Measurements from ENCODE around the gene FBXL16. TPM values are rescaled to one million over a fixed set of nuclear protein-coding genes. Genes with fewer than 3 reads are reported as not detected.
A peak's percentile ranks its signal among the peaks of the same experiment; 100 is the strongest.

FBXL16 gene
- total RNA-seq, 1 donor from 2014 or later: 5.8 TPM

GRCh38 chr16:676565-676902 lies 29.1 kb downstream of the FBXL16 start:
- Mint-ChIP-seq H3K27me3 (ENCODE audit: low read depth) (peaks cover 4% of the 10 kb centered on the region), H3K27ac (no peak overlapping the region), H3K4me1 (ENCODE audit: low read depth) (peaks cover 8% of the 10 kb centered on the region), H3K36me3 (ENCODE audit: low read depth) (peaks cover 10% of the 10 kb centered on the region), H3K4me3 (ENCODE audit: low read depth) (no peak overlapping the region), H3K9me3 (no peaks in the 10 kb centered on the region)
- intact Hi-C loops (cut with micrococcal nuclease): no loop called here
- DNase-seq (ENCODE audit: low spot score): no peak

- Mint-ChIP-seq H3K4me3 (ENCODE audit: low read depth) (no peak overlapping the region), H3K27ac (no peak overlapping the region), H3K4me1 (ENCODE audit: low read depth) (peaks cover 4% of the 10 kb centered on the region), H3K36me3 (ENCODE audit: low read depth) (peaks cover 7% of the 10 kb centered on the region), H3K9me3 (no peaks in the 10 kb centered on the region), H3K27me3 (ENCODE audit: low read depth) (peaks cover 4% of the 10 kb centered on the region)
- DNase-seq (ENCODE audit: low spot score): no peak
- intact Hi-C loops (cut with micrococcal nuclease): no loop called here
These were observed 29.6 kb downstream of the FBXL16 start for GRCh38 chr16:675884-676564.

GRCh38 chr16:674968-675883 lies 30.4 kb downstream of the FBXL16 start, which contains the start of gene RHBDL1:
TSS of gene RHBDL1 (plus strand) at chr16:675671. CDS start at chr16:675791, 120 bp downstream.
- no peak for DNase-seq (ENCODE audit: low spot score)
- intact Hi-C loops (cut with micrococcal nuclease): no loop called here
- peaks cover 7% of the 10 kb centered on the region for H3K36me3 Mint-ChIP-seq (ENCODE audit: low read depth)
- no peak within 1 kb of the TSS for H3K27ac Mint-ChIP-seq
- peaks cover 3% of the 10 kb centered on the region for H3K4me1 Mint-ChIP-seq (ENCODE audit: low read depth)
- peaks cover 4% of the 10 kb centered on the region for H3K27me3 Mint-ChIP-seq (ENCODE audit: low read depth)
- H3K4me3 Mint-ChIP-seq (ENCODE audit: low read depth): peak within 1 kb of the TSS; percentile 21
- H3K9me3 Mint-ChIP-seq: no peaks in the 10 kb centered on the region

GRCh38 chr16:674214-674881 lies 31.3 kb downstream of the FBXL16 start:
- H3K4me3 Mint-ChIP-seq (ENCODE audit: low read depth): no peak overlapping the region
- H3K27me3 Mint-ChIP-seq (ENCODE audit: low read depth): peaks cover 4% of the 10 kb centered on the region
- H3K4me1 Mint-ChIP-seq (ENCODE audit: low read depth): peaks cover 3% of the 10 kb centered on the region
- no peak overlapping the region for H3K27ac Mint-ChIP-seq
- no peak for DNase-seq (ENCODE audit: low spot score)
- intact Hi-C loops (cut with micrococcal nuclease): no loop called here
- H3K36me3 Mint-ChIP-seq (ENCODE audit: low read depth): peaks cover 10% of the 10 kb centered on the region
- H3K9me3 Mint-ChIP-seq: no peaks in the 10 kb centered on the region

GRCh38 chr16:673399-673991 lies 32.1 kb downstream of the FBXL16 start:
- DNase-seq (ENCODE audit: low spot score): no peak

GRCh38 chr16:672851-673250 lies 32.8 kb downstream of the FBXL16 start:
- H3K4me3 Mint-ChIP-seq (ENCODE audit: low read depth): no peak overlapping the region
- no peak overlapping the region for H3K27ac Mint-ChIP-seq
- intact Hi-C loops (cut with micrococcal nuclease): no loop called here
- peaks cover 4% of the 10 kb centered on the region for H3K27me3 Mint-ChIP-seq (ENCODE audit: low read depth)
- peaks cover 10% of the 10 kb centered on the region for H3K36me3 Mint-ChIP-seq (ENCODE audit: low read depth)
- H3K9me3 Mint-ChIP-seq: no peaks in the 10 kb centered on the region
- H3K4me1 Mint-ChIP-seq (ENCODE audit: low read depth): no peaks in the 10 kb centered on the region
- DNase-seq (ENCODE audit: low spot score): no peak

More at GRCh38 chr16:673399-673991, 32.1 kb downstream of the FBXL16 start:
- Mint-ChIP-seq H3K27me3 (ENCODE audit: low read depth) (peaks cover 4% of the 10 kb centered on the region), H3K4me1 (ENCODE audit: low read depth) (no peaks in the 10 kb centered on the region), H3K36me3 (ENCODE audit: low read depth) (peaks cover 10% of the 10 kb centered on the region), H3K4me3 (ENCODE audit: low read depth) (no peak overlapping the region), H3K27ac (no peak overlapping the region), H3K9me3 (no peaks in the 10 kb centered on the region)
- intact Hi-C loops (cut with micrococcal nuclease): no loop called here

- intact Hi-C loops (cut with micrococcal nuclease): no loop called here
- peaks cover 4% of the 10 kb centered on the region for H3K4me1 Mint-ChIP-seq (ENCODE audit: low read depth)
- peaks cover 10% of the 10 kb centered on the region for H3K36me3 Mint-ChIP-seq (ENCODE audit: low read depth)
- no peak for DNase-seq (ENCODE audit: low spot score)
- H3K4me3 Mint-ChIP-seq (ENCODE audit: low read depth): no peak overlapping the region
- H3K9me3 Mint-ChIP-seq: no peaks in the 10 kb centered on the region
- no peak overlapping the region for H3K27ac Mint-ChIP-seq
- H3K27me3 Mint-ChIP-seq (ENCODE audit: low read depth): peaks cover 4% of the 10 kb centered on the region
These were observed 33.2 kb downstream of the FBXL16 start for GRCh38 chr16:672371-672770.

- Mint-ChIP-seq H3K27me3 (ENCODE audit: low read depth) (peaks cover 4% of the 10 kb centered on the region), H3K9me3 (no peaks in the 10 kb centered on the region), H3K36me3 (ENCODE audit: low read depth) (peaks cover 10% of the 10 kb centered on the region), H3K4me3 (ENCODE audit: low read depth) (no peak overlapping the region), H3K27ac (no peak overlapping the region), H3K4me1 (ENCODE audit: low read depth) (peaks cover 4% of the 10 kb centered on the region)
- no peak for DNase-seq (ENCODE audit: low spot score)
- intact Hi-C loops (cut with micrococcal nuclease): no loop called here
These were observed 34.1 kb downstream of the FBXL16 start for GRCh38 chr16:671353-672131.

- no peak overlapping the region for H3K27ac Mint-ChIP-seq
- peaks cover 4% of the 10 kb centered on the region for H3K27me3 Mint-ChIP-seq (ENCODE audit: low read depth)
- no peak for DNase-seq (ENCODE audit: low spot score)
- H3K4me3 Mint-ChIP-seq (ENCODE audit: low read depth): peak overlapping the region; percentile 26
- H3K9me3 Mint-ChIP-seq: no peaks in the 10 kb centered on the region
- intact Hi-C loops (cut with micrococcal nuclease): no loop called here
- peaks cover 10% of the 10 kb centered on the region for H3K36me3 Mint-ChIP-seq (ENCODE audit: low read depth)
- peaks cover 4% of the 10 kb centered on the region for H3K4me1 Mint-ChIP-seq (ENCODE audit: low read depth)
These were observed 34.9 kb downstream of the FBXL16 start for GRCh38 chr16:670485-671352.

- peaks cover 4% of the 10 kb centered on the region for H3K4me1 Mint-ChIP-seq (ENCODE audit: low read depth)
- intact Hi-C loops (cut with micrococcal nuclease): no loop called here
- no peaks in the 10 kb centered on the region for H3K9me3 Mint-ChIP-seq
- DNase-seq (ENCODE audit: low spot score): no peak
- H3K27ac Mint-ChIP-seq: no peak overlapping the region
- H3K27me3 Mint-ChIP-seq (ENCODE audit: low read depth): no peaks in the 10 kb centered on the region
- peaks cover 10% of the 10 kb centered on the region for H3K36me3 Mint-ChIP-seq (ENCODE audit: low read depth)
- H3K4me3 Mint-ChIP-seq (ENCODE audit: low read depth): peak overlapping the region; percentile 79
These were observed 35.9 kb downstream of the FBXL16 start for GRCh38 chr16:669666-670065.

- peak overlapping the region; percentile 58 for H3K27ac Mint-ChIP-seq
- intact Hi-C loops (cut with micrococcal nuclease): no loop called here
- H3K36me3 Mint-ChIP-seq (ENCODE audit: low read depth): peaks cover 10% of the 10 kb centered on the region
- DNase-seq (ENCODE audit: low spot score): no peak
- peak overlapping the region; percentile 79 for H3K4me3 Mint-ChIP-seq (ENCODE audit: low read depth)
- H3K27me3 Mint-ChIP-seq (ENCODE audit: low read depth): no peaks in the 10 kb centered on the region
- H3K4me1 Mint-ChIP-seq (ENCODE audit: low read depth): peaks cover 4% of the 10 kb centered on the region
- H3K9me3 Mint-ChIP-seq: no peaks in the 10 kb centered on the region
These were observed 37.0 kb downstream of the FBXL16 start for GRCh38 chr16:668519-669171.

Measured in activated T-helper 2 cell treated with anti-CD3 and anti-CD28 coated beads, Interferon-gamma antibody, Interleukin-2, Interleukin-4, amounts not matched to agents 10 μg/mL and 5 μg/mL and 100 μg/mL, durations not matched to agents 14 hours and 24 hours and 36 hours (primary cell).